Head of caudate nucleus (tissue), 42 donors: ENCODE measurements around the gene LSP1.
"Not testable (repeated sequence)": the region's sequence is repeated elsewhere in the genome, so short reads cannot be mapped to it uniquely, and the experiment has no call there.

Source experiments
- DNase-seq, 42 donors: peaks; one replicate each; pipeline versions ENCODE4 v3.0.0 to v3.0.0-alpha.2; 2020 to 2021; ENCODE audit warnings: mixed read lengths in 7 of 42
- intact Hi-C: fragments of 100-400 bp; cut with DNase I; formaldehyde crosslinking; loops from one replicate; pipeline ENCODE4 v1.15.0; 2022

Gene LSP1

GRCh38 chr11:1852877-1853276 lies at the start of gene LSP1:
TSS of gene LSP1 (plus strand) at chr11:1853084. CDS start at chr11:1853145, 61 bp downstream.
- intact Hi-C loops = no loop called here

GRCh38 chr11:1803246-1803645 lies 49.6 kb upstream of the LSP1 start:
- intact Hi-C loops = no loop called here
- no peak for DNase-seq

More at GRCh38 chr11:1852877-1853276, at the start of gene LSP1:
- peak in 2 of 42 donors; percentile 17 to 30 for DNase-seq

GRCh38 chr11:1803835-1804519 lies 48.9 kb upstream of the LSP1 start:
- DNase-seq, intact Hi-C loops: not testable (repeated sequence)

- intact Hi-C loops = no loop called here
- DNase-seq = no peak
These were observed 47.4 kb upstream of the LSP1 start for GRCh38 chr11:1805525-1805924.

- intact Hi-C loops = no loop called here
- DNase-seq = no peak
These were observed 45.5 kb upstream of the LSP1 start for GRCh38 chr11:1807264-1807995.

GRCh38 chr11:1810761-1811160 lies 42.1 kb upstream of the LSP1 start:
- DNase-seq = no peak
- intact Hi-C loops = no loop called here

GRCh38 chr11:1812274-1812673 lies 40.6 kb upstream of the LSP1 start:
- intact Hi-C loops = no loop called here
- no peak for DNase-seq

GRCh38 chr11:1812801-1813200 lies 40.1 kb upstream of the LSP1 start:
- DNase-seq = no peak
- intact Hi-C loops = no loop called here

- intact Hi-C loops, DNase-seq: not testable (repeated sequence)
These were observed 39.5 kb upstream of the LSP1 start for GRCh38 chr11:1813356-1813755.

GRCh38 chr11:1814691-1815090 lies 38.2 kb upstream of the LSP1 start:
- intact Hi-C loops = no loop called here
- peak in 1 of 42 donors; percentile 16 for DNase-seq

- intact Hi-C loops = no loop called here
- peak in 2 of 42 donors; percentile 3 to 5 for DNase-seq
These were observed 37.6 kb upstream of the LSP1 start for GRCh38 chr11:1815311-1815710.

- intact Hi-C loops = no loop called here
- DNase-seq = peak in 2 of 42 donors; percentile 10 to 23
These were observed 37.1 kb upstream of the LSP1 start for GRCh38 chr11:1815751-1816150.

- peak in 13 of 42 donors; percentile 33 to 79 (median 49) for DNase-seq
- intact Hi-C loops = no loop called here
These were observed 35.9 kb upstream of the LSP1 start for GRCh38 chr11:1817000-1817399.

GRCh38 chr11:1817511-1817910 lies 35.4 kb upstream of the LSP1 start:
- intact Hi-C loops = no loop called here
- peak in 1 of 42 donors; percentile 9 for DNase-seq

GRCh38 chr11:1819074-1819473 lies 33.8 kb upstream of the LSP1 start:
- intact Hi-C loops = no loop called here
- no peak for DNase-seq

- no peak for DNase-seq
- intact Hi-C loops = no loop called here
These were observed 32.2 kb upstream of the LSP1 start for GRCh38 chr11:1820463-1821325.

- no peak for DNase-seq
- intact Hi-C loops = no loop called here
These were observed 31.3 kb upstream of the LSP1 start for GRCh38 chr11:1821562-1821961.

GRCh38 chr11:1822648-1823375 lies 30.1 kb upstream of the LSP1 start:
- intact Hi-C loops = no loop called here
- DNase-seq = no peak
